ENCODE measurements around the gene ATP11C. TPM values are rescaled to one million over a fixed set of nuclear protein-coding genes. Genes with fewer than 3 reads are reported as not detected.
A peak's percentile ranks its signal among the peaks of the same experiment; 100 is the strongest.

Gene ATP11C
- polyA plus RNA-seq, 3 donors = 1.6 to 6.7 (median 2.5) TPM

GRCh38 chrX:139936259-139936658 lies 3.4 kb upstream of the ATP11C start:
- Histone ChIP-seq H4K20me1 (ENCODE audit: insufficient read depth, low read length) (peaks cover 5% of the 10 kb centered on the region), H3K27me3 (ENCODE audit: control insufficient read depth in 2 of 2, insufficient read depth in 2 of 2, low read length in 2 of 2) (no peaks in the 10 kb centered on the region), H3K4me1 (ENCODE audit: control insufficient read depth in 1 of 2, insufficient read depth in 2 of 2, low read length in 2 of 2) (peaks cover 6 to 8% of the 10 kb centered on the region in 2 donors), H3K4me2 (replicated peaks; ENCODE audit: extremely low read depth, low read length, poor library complexity, severe bottlenecking) (no peak overlapping the region), H3K36me3 (replicated peaks in 1 of 2; ENCODE audit: control insufficient read depth in 1 of 2, insufficient read depth in 2 of 2, low read length in 2 of 2) (no peaks in the 10 kb centered on the region), H3K9ac (ENCODE audit: insufficient read depth, low read length, poor library complexity, severe bottlenecking) (no peak overlapping the region), H3K9me3 (replicated peaks in 1 of 2; ENCODE audit: control insufficient read depth in 1 of 2, insufficient read depth in 1 of 2, low read length in 2 of 2) (no peaks in the 10 kb centered on the region), H3K27ac (ENCODE audit: low read depth in 1 of 2, low read length in 2 of 2) (no peak overlapping the region), H3K79me2 (ENCODE audit: insufficient read depth, low read length) (peaks cover 4% of the 10 kb centered on the region), H2AFZ (ENCODE audit: insufficient read depth, low read depth, low read length, poor library complexity, severe bottlenecking) (no peak overlapping the region), H3K4me3 (replicated peaks in 1 of 3; ENCODE audit: low read depth in 2 of 3, low read length in 3 of 3) (no peak overlapping the region)
- TF ChIP-seq CTCF (IDR thresholded peaks at IDR 0.05) = no peak
- H3K4me3 Mint-ChIP-seq = no peak overlapping the region
- peaks cover 0 to 12% (median 4%) of the 10 kb centered on the region in 7 donors for H3K9me3 Mint-ChIP-seq
- H3K27ac Mint-ChIP-seq = no peak overlapping the region
- H3K4me1 Mint-ChIP-seq = peaks cover 6% of the 10 kb centered on the region
- no peaks in the 10 kb centered on the region for H3K36me3 Mint-ChIP-seq
- DNase-seq = peak in 1 of 3 donors; percentile 2
- intact Hi-C loops (cut with micrococcal nuclease) = no loop called here
- H3K27me3 Mint-ChIP-seq (ENCODE audit: low read depth in 3 of 3) = peaks cover 0 to 4% (median 0%) of the 10 kb centered on the region in 3 donors

- DNase-seq = no peak
- Mint-ChIP-seq H3K4me1 (peaks cover 20% of the 10 kb centered on the region), H3K36me3 (peaks cover 0 to 3% of the 10 kb centered on the region in 2 donors), H3K4me3 (peak overlapping the region; percentile 81 to 83), H3K9me3 (peaks cover 0 to 12% (median 3%) of the 10 kb centered on the region in 7 donors), H3K27ac (peak overlapping the region; percentile 84 to 94 (median 89)), H3K27me3 (ENCODE audit: low read depth in 3 of 3) (peaks cover 0 to 4% (median 0%) of the 10 kb centered on the region in 3 donors)
- Histone ChIP-seq H3K9ac (ENCODE audit: insufficient read depth, low read length, poor library complexity, severe bottlenecking) (peak overlapping the region; percentile 19), H4K20me1 (ENCODE audit: insufficient read depth, low read length) (peaks cover 20% of the 10 kb centered on the region), H3K4me3 (replicated peaks in 1 of 3; ENCODE audit: low read depth in 2 of 3, low read length in 3 of 3) (peak overlapping the region; percentile 62 to 86 (median 83)), H3K79me2 (ENCODE audit: insufficient read depth, low read length) (peaks cover 9% of the 10 kb centered on the region), H3K9me3 (replicated peaks in 1 of 2; ENCODE audit: control insufficient read depth in 1 of 2, insufficient read depth in 1 of 2, low read length in 2 of 2) (no peaks in the 10 kb centered on the region), H2AFZ (ENCODE audit: insufficient read depth, low read depth, low read length, poor library complexity, severe bottlenecking) (peak overlapping the region; percentile 78), H3K4me2 (replicated peaks; ENCODE audit: extremely low read depth, low read length, poor library complexity, severe bottlenecking) (peak overlapping the region; percentile 70), H3K27ac (ENCODE audit: low read depth in 1 of 2, low read length in 2 of 2) (peak overlapping the region; percentile 78 to 85), H3K4me1 (ENCODE audit: control insufficient read depth in 1 of 2, insufficient read depth in 2 of 2, low read length in 2 of 2) (peaks cover 8 to 12% of the 10 kb centered on the region in 2 donors), H3K36me3 (replicated peaks in 1 of 2; ENCODE audit: control insufficient read depth in 1 of 2, insufficient read depth in 2 of 2, low read length in 2 of 2) (no peaks in the 10 kb centered on the region), H3K27me3 (ENCODE audit: control insufficient read depth in 2 of 2, insufficient read depth in 2 of 2, low read length in 2 of 2) (no peaks in the 10 kb centered on the region)
- TF ChIP-seq CTCF (IDR thresholded peaks at IDR 0.05) = no peak
- intact Hi-C loops (cut with micrococcal nuclease) = no loop called here
- 63% methylated on average over 3 of the region's 15 CpGs for WGBS (ENCODE audit: insufficient coverage)
These were observed 1.1 kb upstream of the ATP11C start for GRCh38 chrX:139933904-139934303.
